HUES64 (cell line): ENCODE results near the gene OPCML.

ENCODE experiments used
- H3K27ac ChIP-seq: 2 replicates; pipeline ENCODE4 v1.7.0; 2013; ENCODE audit warnings: low read depth, low read length, inconsistent platforms
- H3K27me3 ChIP-seq: 2 replicates; pipeline ENCODE4 v1.6.1; 2013; ENCODE audit warnings: mild to moderate bottlenecking, low read length; ENCODE audit not compliant: insufficient read depth
- H3K36me3 ChIP-seq: 2 replicates; pipeline ENCODE4 v1.6.1; 2013; ENCODE audit warnings: mild to moderate bottlenecking, low read length; ENCODE audit not compliant: insufficient read depth
- H3K4me1 ChIP-seq: 2 replicates; pipeline ENCODE4 v1.6.1; 2013; ENCODE audit warnings: mild to moderate bottlenecking, low read length, moderate library complexity; ENCODE audit not compliant: insufficient read depth
- H3K4me3 ChIP-seq: 2 replicates; pipeline ENCODE4 v1.5.1; 2013; ENCODE audit warnings: mild to moderate bottlenecking, low read length, moderate library complexity
- H3K9ac ChIP-seq: 2 replicates; pipeline ENCODE4 v1.6.1; 2013; ENCODE audit warnings: mild to moderate bottlenecking, low read depth, low read length
- H3K9me3 ChIP-seq: 2 replicates; pipeline ENCODE4 v1.6.1; 2013; ENCODE audit warnings: low read depth, low read length; ENCODE audit not compliant: insufficient read depth
- WGBS: fragments of 150-250, 120-280 bp; methylation state at CpG from one replicate; pipeline ENCODE4 v1.1.7; 2013; ENCODE audit warnings: missing lambda C conversion rate; 5-methylcytosine and 5-hydroxymethylcytosine counted together

The OPCML gene

GRCh38 chr11:133503776-133504175 is 28.5 kb downstream of the OPCML start:
- peaks cover 49% of the 10 kb centered on the region for H3K4me1 ChIP-seq
- H3K9ac ChIP-seq = no peak overlapping the region
- no peaks in the 10 kb centered on the region for H3K27me3 ChIP-seq
- H3K9me3 ChIP-seq = no peaks in the 10 kb centered on the region
- H3K4me3 ChIP-seq = no peak overlapping the region
- 85% methylated on average over 5 of the region's 5 CpGs for WGBS
- H3K27ac ChIP-seq = no peak overlapping the region
- H3K36me3 ChIP-seq = no peaks in the 10 kb centered on the region

DNA sequence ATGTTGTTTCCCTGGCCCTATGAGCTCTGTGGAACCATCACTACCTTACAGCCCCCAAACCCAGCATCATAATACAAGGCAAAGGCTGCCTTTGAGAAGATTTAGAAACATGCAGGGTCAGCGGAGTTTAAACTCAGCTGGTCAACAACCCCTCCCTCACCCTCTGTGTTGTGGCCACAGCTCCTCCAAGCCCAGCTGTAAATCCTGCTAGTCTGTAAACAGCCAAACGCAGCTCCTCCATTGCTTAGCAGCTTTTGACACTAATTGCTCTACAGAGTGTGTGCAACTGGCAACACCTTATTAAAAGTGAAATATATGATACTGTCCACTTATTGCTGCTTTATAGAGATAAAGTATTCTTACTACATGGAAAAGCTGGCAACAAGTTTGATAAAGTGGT is 29.1 kb downstream of the OPCML start:
- WGBS = 69% methylated on average over 2 of the region's 2 CpGs
- no peak overlapping the region for H3K9ac ChIP-seq
- no peaks in the 10 kb centered on the region for H3K36me3 ChIP-seq

GRCh38 chr11:133501643-133502539 is 30.4 kb downstream of the OPCML start:
- Histone ChIP-seq H3K9me3 (no peaks in the 10 kb centered on the region), H3K27ac (no peak overlapping the region), H3K27me3 (no peaks in the 10 kb centered on the region), H3K4me3 (no peak overlapping the region), H3K36me3 (no peaks in the 10 kb centered on the region), H3K9ac (no peak overlapping the region), H3K4me1 (peaks cover 45% of the 10 kb centered on the region)
- WGBS = 70% methylated on average over 23 of the region's 24 CpGs

More for the DNA sequence above, 29.1 kb downstream of the OPCML start:
- H3K9me3 ChIP-seq = no peaks in the 10 kb centered on the region
- no peak overlapping the region for H3K27ac ChIP-seq
- H3K4me1 ChIP-seq = peaks cover 49% of the 10 kb centered on the region
- no peak overlapping the region for H3K4me3 ChIP-seq
- no peaks in the 10 kb centered on the region for H3K27me3 ChIP-seq

DNA sequence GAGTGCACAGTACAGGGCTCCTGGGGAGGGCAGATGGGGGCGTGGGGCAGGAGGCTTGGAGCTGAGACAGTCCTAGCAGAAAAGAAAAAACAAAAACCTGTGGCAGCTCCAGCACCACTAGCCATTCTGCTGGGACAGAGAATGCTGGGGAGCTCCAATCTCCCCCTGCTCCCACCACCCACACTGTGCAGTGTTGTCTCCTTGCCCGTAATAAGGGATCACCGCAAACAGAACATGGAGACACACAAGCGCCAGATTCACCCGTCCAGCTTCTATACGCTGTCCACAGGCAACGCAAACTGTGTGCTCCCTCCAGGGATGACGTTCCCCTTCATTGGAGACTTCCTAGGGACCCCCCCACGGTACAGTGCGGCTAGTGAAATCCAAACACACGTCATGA is 31.4 kb downstream of the OPCML start:
- H3K9me3 ChIP-seq = no peaks in the 10 kb centered on the region
- no peaks in the 10 kb centered on the region for H3K36me3 ChIP-seq
- peaks cover 36% of the 10 kb centered on the region for H3K4me1 ChIP-seq
- H3K9ac ChIP-seq = no peak overlapping the region
- H3K27ac ChIP-seq = no peak overlapping the region
- WGBS = 89% methylated on average over 11 of the region's 11 CpGs
- H3K27me3 ChIP-seq = no peaks in the 10 kb centered on the region
- H3K4me3 ChIP-seq = no peak overlapping the region

- no peaks in the 10 kb centered on the region for H3K36me3 ChIP-seq
- no peaks in the 10 kb centered on the region for H3K27me3 ChIP-seq
- H3K4me1 ChIP-seq = peaks cover 31% of the 10 kb centered on the region
- no peak overlapping the region for H3K4me3 ChIP-seq
- no peak overlapping the region for H3K9ac ChIP-seq
- no peaks in the 10 kb centered on the region for H3K9me3 ChIP-seq
- no peak overlapping the region for H3K27ac ChIP-seq
- WGBS = 75% methylated on average over 9 of the region's 9 CpGs
Measured at GRCh38 chr11:133500435-133500834, 31.9 kb downstream of the OPCML start.

GRCh38 chr11:133498969-133499368 is 33.3 kb downstream of the OPCML start:
- no peaks in the 10 kb centered on the region for H3K9me3 ChIP-seq
- WGBS = 92% methylated on average over 7 of the region's 7 CpGs
- H3K36me3 ChIP-seq = no peaks in the 10 kb centered on the region
- no peak overlapping the region for H3K27ac ChIP-seq
- H3K27me3 ChIP-seq = no peaks in the 10 kb centered on the region
- H3K4me1 ChIP-seq = peaks cover 26% of the 10 kb centered on the region
- no peak overlapping the region for H3K9ac ChIP-seq
- no peak overlapping the region for H3K4me3 ChIP-seq

DNA sequence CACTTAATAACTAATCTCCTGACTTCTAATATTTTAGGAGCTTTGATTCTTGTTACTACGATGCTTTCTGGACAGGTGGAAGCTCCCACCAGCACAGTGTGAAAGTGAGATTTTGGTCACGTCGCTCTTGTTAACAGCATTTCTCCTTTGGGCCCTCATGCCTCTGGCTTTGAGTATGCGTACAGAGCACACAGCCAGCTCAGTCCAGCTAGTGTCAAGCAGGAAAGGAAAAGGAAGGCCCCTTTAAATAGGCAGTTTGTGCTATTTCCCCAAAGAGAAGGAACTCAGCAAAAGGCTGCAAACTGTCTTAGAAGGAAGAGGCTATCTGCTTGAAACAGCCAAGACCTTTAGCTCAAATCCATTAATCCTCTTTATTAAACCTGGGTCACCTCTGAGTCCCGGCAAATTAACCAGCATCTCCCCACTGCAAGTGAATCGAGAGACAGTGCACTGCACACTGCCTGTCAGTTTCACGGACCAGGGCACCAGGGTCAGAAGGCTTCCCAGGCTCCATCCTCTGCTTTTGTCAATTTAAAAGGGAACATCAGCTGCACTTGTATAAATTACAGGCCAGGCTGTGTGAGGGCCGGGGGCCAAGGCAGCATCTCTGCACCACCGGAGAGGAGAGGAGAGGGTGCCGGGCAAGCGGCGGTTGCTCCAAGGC is 34.7 kb downstream of the OPCML start:
- Histone ChIP-seq H3K9ac (no peak overlapping the region), H3K4me3 (no peak overlapping the region), H3K4me1 (peaks cover 15% of the 10 kb centered on the region), H3K36me3 (no peaks in the 10 kb centered on the region), H3K27me3 (no peaks in the 10 kb centered on the region), H3K27ac (no peak overlapping the region), H3K9me3 (no peaks in the 10 kb centered on the region)
- WGBS = 91% methylated on average over 11 of the region's 12 CpGs

DNA sequence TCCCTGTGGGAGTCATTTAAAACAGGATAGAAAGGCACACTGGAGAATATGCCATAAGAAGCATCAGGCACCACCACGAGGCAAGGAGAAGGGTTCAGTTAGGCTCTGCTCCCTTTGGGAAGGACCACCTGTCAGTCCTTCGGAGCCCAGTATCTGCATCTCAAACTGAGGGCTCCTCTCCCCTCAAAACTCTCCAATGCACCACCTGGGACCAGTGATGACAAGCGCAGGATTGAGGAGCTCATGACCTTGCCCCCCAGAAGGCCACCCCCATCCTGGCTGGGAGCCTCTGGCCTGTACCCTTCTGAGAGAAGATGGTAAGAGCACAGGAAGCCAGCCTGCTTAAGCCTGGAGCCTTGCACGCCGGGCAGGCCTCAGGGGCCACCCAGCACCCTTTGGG is 39.4 kb downstream of the OPCML start:
- H3K4me1 ChIP-seq = peaks cover 4% of the 10 kb centered on the region; the same call in 1 of the 2 replicates
- H3K9me3 ChIP-seq = no peaks in the 10 kb centered on the region
- no peaks in the 10 kb centered on the region for H3K36me3 ChIP-seq
- 82% methylated on average over 5 of the region's 5 CpGs for WGBS
- H3K9ac ChIP-seq = no peak overlapping the region
- H3K27me3 ChIP-seq = no peaks in the 10 kb centered on the region
- H3K27ac ChIP-seq = no peak overlapping the region
- H3K4me3 ChIP-seq = no peak overlapping the region

DNA sequence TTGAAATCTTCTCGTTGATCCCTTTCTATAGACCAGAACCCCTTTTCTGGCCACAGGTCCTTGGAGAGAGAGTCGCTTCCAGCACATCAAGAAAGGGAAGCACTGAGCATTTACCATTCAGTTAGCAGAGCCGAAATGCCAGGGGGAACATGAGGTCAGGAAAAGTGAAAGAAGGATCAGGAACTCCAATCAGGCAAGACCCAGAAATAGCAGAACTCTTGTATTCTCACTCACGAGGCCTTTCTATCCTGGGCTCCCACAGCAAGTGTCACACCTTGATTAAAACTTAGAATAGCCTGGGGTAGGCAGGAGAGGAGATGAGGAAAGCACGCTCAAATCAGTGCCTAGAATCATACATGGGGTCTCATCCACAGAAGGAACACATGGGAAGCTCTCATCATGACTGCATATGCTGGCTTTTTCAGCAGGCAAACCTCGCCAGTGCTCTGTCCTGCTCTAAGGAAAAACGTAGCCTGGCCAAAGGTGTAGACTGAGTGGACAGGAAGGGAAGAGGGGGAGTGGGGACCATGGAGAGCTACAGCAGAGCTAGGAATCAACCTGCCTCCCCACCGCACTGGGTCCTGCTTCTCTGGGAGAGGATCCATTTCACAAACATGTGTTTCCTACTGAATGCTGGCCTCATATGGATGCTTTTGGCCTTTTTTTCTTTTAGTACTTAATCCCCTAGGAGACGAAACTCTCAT is 40.5 kb downstream of the OPCML start:
- Histone ChIP-seq H3K36me3 (no peaks in the 10 kb centered on the region), H3K27ac (no peak overlapping the region), H3K4me3 (no peak overlapping the region), H3K9ac (no peak overlapping the region), H3K9me3 (no peaks in the 10 kb centered on the region), H3K4me1 (peaks cover 4% of the 10 kb centered on the region; the same call in 1 of the 2 replicates), H3K27me3 (no peaks in the 10 kb centered on the region)
- WGBS = 85% methylated on average over 9 of the region's 9 CpGs

GRCh38 chr11:133480722-133481121 is 51.6 kb downstream of the OPCML start:
- Histone ChIP-seq H3K9ac (no peak overlapping the region), H3K27me3 (no peaks in the 10 kb centered on the region), H3K4me3 (no peak overlapping the region), H3K27ac (no peak overlapping the region), H3K4me1 (no peaks in the 10 kb centered on the region), H3K9me3 (no peaks in the 10 kb centered on the region), H3K36me3 (no peaks in the 10 kb centered on the region)
- 100% methylated on average over 1 of the region's 1 CpG for WGBS

GRCh38 chr11:133479209-133479608 is 53.1 kb downstream of the OPCML start:
- Histone ChIP-seq H3K36me3 (no peaks in the 10 kb centered on the region), H3K27me3 (no peaks in the 10 kb centered on the region), H3K27ac (no peak overlapping the region), H3K9ac (no peak overlapping the region), H3K4me3 (no peak overlapping the region), H3K9me3 (no peaks in the 10 kb centered on the region), H3K4me1 (no peaks in the 10 kb centered on the region)
- 93% methylated on average over 2 of the region's 2 CpGs for WGBS
